Stimulated activated CD4-positive, alpha-beta T cell treated with anti-CD3 and anti-CD28 coated beads, Interleukin-2, amount 100 ng/mL, for 48 hours (primary cell): Measurements from ENCODE around the gene ITM2C.

Experiments used
- DNase-seq, 2 donors: peaks; one replicate each; pipeline ENCODE4 v3.0.0-alpha.2; 2020

The ITM2C gene

DNA sequence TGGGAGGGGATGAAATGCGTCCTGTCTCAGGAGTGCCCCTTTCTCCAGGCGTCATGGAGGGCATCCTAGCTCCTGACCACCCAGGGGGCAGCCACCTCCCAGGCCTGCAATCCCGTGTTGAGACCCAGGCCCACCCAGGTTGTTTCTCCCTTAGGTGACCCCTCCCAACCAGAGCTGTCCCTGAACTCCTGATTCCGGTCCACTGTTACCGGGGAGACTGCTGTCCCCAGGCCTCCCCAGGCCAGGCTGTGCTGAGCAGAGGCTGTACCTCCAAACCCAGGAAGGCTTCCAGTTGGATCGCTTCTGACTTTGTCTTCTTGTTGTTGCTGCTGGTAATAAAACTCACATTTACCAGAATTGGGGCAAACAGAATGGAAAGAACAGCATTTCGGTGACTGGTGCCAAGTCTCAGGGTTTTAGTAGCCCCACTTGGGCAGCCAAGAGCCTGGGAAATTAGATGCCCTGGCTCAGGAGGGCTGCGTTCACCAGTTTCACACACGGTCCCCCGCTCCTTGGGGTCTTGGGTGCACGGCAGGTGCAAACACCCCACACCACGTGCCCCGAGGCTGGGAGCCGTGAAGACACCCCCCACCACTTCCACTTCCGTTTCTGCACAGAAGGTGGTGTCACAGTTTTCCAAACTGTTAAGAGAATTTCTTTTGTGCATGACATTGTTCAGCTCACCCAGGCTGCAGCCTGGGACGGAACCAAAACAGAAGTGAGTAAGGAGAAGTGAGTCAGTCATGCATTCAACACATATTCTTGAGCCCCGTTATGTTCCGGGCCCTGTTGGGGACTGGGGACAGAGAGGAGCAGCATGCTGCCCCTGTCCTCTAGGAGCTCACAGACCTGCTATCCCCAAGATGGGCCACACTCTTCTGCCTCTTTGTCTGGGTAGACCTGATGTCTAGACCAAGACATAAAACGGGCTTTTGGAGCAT, 29.4 kb downstream of the ITM2C start:
- DNase-seq: no peak

DNA sequence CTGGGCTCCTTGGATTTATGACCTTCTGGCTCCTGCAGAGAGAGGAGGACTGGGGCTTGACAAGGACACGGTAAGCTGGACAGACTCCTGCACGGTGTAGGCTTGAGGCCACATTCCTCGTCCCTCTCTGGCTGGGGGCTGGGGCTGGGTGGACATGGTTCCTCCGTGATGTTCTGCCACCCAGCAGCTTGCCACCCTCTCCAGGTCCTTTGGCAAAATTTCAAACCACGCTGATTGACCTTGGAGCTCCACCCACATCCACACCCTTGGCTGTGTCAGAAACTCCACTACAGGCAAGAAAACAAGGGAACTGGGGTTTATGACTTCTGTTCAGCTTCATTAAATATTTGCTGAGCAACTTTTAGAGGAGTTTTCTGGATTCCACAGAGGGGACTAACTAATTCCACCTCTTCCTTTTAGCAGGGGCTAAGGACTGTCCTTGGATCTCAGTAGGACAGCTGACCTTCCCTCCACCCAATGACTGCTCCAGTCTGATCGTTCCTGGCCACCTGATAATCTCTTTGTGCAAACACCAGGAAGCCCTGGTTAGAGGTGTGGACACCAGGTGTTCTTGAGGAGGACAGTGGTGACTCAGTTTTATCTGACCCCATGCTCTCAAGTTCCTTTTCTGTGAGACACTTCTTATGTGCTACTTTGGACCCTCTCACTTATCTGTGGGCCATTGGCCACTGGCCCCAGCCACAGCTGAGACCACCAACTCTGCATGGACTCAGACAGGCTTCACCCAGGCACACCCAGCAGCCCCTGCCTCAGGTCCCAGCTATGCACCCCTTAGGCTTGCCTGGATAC, 31.0 kb downstream of the ITM2C start:
- no peak for DNase-seq

DNA sequence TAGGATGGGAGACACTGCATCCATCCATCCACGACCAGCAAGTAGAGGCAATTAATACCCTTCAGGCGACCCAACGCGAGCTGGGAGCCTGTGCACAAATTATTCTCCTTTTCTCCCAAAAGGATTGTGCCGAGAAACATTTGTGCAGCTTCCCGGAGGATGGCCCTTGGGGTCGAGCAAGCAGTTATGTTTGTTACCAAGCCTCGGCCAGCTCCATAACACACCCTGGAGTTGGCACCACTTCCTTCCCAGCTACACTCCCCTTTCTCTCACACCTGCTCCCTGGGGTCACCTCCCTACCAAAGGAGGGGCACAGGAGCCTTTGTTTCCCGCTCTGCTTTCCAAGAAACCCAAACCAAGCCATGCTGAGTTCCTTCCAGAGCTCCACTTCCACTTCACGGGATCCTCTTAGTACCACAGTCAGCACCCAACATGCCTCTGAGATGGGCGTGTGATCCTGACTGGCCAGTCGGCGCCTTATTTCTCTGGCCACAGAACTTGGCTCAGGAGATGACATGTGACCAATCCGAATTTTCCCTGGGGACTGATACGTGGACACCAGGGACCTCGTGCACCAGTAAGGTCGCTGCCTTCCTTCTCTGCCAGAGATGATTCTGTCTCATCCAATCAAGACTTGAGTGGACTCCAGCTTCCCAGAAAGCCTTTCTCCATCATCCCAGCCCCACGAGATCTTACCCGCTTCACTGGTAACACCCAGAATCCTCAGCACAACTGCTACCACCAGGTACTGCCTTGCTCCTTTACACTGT, 31.8 kb downstream of the ITM2C start:
- DNase-seq: no peak

DNA sequence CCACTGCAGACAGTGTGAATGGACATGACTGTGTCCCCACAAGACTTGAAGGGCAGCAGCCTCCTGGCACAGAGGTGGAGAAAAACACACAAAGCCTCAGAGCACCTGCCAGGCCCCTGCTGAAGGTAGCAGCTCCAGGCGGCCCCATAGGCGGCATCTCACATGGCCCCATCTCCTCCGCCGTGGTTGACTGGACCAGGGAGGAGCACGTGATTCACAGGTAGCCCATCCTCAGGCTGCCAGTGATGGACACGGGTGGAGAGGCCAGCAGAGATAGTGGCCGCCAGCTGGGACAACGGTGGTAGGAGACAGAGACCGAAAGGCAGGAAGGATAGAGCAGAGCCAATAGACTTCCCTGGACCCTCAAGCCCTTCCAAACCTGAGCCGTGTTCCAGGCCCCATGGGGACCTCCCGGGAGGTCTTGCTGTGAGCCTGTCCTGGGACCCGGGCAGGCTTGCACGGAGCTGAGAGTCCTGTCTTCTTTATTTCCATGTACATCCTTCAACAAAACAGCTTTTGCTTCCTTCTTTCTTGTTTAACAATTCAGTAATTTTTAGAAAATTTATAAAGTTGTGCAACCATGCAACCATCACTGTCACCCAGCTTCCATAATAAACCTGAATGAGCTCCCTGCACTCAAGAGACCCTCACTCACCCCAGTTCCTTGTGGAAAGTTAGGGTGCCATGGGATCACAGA, 33.4 kb downstream of the ITM2C start:
- no peak for DNase-seq

DNA sequence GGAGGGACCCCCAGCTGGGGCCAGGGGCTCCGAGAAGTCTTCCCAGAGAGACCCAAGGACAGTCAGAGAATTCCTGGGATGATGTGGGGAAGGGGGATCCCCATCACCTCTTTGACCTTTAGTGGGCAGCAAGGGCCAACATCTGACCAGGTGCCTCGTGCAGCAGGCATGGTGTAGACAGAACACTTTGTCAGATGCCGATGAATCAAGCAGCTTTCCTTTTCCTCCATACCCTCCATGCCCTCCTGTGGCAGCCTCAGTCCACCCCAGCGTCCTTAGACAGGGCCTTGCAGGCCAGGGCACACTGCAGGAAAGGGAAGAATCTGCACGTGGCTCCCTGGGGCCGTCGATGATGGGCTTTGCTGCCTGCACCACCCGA, 34.0 kb downstream of the ITM2C start:
- DNase-seq: no peak

DNA sequence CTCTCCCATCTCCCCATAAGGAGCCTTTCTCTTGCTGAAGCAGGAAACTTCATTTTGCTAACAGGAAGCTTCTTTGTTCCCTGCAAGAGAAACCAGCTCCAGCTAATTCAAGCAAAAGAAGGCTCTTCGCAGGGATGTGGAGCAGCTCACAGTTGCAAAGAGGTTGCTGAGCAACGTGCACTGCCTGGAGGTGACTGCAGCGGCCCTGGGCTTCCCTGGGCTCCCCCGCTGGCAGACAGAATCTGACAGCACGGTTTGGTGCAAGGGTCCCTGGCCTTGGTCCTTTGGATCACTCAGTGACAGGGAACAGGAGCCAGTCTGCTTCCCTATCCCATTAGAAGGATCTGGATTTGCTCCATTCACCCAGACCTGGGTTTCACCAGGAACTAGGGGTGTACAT, 34.5 kb downstream of the ITM2C start:
- no peak for DNase-seq

DNA sequence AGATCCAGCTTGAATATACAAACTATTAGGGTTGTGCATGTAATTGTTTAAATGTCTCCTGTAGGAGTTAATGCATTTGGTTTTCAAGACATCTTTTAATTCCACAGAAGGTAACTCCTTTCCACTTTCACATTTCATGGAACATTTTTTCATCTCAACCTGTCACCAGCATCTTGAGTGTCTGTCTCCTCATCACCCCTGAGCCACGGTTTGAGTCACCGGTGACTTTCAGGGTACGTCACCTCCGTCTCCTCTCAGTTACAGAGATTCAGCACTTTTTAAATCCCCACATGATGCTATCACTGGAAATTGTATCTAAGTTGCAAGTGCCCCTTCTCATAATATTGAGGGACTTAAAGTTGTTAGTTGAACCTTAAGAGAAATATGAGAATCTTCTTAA, 35.0 kb downstream of the ITM2C start:
- peak in 1 of 2 donors; percentile 49 for DNase-seq

DNA sequence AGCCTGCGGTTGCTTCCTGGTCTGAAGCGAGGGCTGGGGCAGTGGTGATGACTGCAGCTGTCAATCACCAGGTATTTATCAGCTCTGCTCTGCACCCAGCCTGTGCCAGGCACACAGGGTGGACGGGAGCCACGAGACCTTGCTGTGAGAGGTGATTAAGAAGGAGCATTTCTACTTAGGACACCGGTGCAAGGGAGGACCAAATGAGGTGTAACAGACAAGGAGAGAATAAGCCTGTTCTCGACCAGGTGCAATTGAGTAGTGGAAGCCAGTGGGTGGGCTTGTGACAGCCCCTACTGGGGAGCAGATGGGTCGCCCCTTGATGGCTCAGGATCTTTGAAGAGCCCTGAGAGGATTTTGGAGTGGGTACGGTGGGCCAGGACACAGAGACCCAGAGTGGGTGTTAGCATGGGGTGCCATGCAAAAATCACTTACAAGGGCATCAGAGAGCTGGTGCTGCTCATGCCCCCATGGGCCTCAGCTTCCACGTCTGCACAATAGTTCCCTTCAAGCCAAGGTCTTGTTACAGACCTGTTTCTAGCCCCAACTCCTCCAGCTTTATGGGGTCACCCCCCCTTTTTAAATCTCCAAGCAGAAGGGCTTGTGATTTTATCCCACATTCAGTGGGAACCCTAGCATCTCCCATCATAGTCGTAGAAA, 35.7 kb downstream of the ITM2C start:
- DNase-seq: no peak

DNA sequence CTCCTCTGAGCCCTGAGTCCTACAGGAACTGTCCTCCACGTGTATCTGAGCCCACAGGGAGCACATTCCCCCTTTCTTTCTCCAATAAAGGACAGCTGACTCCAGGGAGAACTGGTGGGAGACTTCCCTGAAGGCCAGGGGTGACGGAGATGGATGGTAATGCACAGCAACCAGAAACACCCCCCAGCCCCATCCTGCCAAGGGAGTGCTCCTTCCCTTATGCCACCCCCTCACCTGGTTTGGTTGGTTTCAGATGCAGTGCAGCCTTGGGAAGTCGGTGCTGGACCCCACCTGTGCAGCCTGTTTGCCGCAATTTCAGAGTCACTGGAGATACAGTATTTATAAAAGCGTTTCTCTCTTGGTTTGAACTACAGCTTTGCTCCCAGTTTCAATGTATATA, 36.3 kb downstream of the ITM2C start:
- DNase-seq: no peak

DNA sequence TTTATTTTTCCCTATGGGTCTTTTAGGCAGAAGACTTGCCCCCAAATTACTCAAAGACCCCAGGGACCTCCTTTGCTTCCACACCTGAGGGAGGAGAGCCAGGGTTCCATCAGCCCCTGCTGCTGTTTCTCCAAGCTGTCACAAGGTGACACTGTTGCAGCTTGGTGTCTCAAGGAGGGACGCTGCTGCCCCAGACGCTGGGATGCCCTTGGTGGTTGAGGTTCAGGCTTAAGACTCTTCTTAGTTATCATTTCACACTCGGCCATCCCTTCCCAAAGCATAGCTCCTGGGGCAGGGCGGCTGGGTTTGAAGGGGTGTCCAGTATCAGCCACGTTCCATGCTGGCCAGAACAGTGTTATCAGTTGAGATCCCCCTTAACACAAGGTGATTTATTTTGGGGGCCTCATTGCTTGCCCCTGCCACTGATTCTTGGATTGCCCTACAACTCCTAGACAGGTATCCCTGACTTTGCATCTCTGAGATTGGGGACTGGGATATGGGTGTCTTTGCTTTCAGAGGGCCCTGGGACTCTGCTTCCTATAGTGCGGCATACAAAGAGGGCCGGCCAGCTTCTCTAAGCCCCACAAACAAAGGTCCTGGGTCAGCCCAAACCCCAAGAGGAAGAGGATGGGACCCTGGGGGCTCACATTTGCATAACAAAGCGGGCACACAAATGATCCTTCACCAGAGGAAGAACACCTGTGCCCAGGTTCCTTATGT, 37.6 kb downstream of the ITM2C start:
- DNase-seq: peak; percentile 53 to 60

DNA sequence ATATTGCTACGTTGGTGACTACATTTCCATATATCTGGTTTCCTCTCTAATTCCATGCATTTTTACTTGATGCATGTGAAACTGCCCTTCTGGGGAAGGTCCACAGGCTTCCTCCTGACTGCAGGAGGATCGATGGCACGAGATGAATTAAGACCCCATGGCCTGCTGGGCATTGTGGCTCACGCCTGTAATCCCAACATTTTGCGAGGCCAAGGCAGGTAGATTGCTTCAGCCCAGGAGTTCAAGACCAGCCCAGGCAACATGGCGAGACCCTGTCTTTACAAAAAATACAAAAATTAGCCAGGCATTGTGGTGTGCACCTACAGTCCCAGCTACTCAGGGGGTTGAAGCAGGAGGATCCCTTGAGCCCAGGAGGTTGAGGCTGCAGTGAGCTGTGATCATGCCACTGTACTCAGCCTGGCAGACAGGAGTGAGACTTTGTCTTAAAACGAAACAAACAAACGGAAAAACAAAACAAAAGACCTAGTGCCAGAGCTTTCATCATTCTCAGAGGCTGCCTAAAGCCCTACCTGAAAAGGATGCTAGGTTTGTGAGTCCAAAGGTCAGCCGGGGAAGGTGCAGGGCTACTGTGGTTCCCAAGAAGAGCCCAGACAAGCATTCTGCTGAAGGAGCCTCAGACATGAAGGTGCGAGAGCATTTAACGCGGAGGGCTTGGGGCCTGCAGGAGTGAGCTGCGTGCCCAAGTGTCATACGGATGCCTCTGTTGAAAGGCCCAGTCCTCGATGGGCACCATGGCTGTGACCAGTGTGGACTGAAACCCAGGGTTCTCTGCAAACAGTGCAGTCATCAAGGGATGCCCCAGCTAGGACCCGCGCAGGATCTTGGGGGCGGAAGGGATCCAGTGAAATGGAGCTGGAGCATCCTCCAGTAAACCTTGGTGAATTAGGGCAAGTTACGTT, 38.7 kb downstream of the ITM2C start:
- no peak for DNase-seq

DNA sequence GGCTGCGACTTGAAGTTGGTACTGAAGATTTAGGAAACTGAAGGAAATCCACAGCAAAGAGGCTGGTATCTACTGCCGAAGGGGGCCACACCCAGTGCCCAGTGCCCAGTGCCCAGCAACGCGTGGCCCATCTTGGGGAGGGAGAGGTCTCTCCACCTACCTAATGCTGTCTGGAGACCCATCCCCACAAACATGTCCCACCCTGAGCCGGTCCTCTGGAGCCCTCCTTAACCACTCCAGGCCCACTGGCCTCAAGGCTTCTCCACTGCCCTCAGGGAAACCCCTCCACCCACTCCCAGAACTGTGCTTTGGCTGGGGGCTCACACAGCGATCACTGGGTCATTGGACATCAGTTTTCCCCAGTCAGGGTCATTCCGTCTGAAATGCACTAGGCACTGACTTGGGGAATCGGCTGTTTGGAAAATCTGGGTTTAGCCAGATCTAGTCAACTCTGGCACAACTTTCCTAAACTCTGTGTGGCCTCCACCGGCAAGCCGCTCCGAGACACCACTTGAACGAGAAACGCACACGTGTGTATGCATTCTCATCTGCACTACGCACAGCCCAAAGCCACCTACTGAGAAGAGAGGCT, 40.2 kb downstream of the ITM2C start:
- DNase-seq: no peak

DNA sequence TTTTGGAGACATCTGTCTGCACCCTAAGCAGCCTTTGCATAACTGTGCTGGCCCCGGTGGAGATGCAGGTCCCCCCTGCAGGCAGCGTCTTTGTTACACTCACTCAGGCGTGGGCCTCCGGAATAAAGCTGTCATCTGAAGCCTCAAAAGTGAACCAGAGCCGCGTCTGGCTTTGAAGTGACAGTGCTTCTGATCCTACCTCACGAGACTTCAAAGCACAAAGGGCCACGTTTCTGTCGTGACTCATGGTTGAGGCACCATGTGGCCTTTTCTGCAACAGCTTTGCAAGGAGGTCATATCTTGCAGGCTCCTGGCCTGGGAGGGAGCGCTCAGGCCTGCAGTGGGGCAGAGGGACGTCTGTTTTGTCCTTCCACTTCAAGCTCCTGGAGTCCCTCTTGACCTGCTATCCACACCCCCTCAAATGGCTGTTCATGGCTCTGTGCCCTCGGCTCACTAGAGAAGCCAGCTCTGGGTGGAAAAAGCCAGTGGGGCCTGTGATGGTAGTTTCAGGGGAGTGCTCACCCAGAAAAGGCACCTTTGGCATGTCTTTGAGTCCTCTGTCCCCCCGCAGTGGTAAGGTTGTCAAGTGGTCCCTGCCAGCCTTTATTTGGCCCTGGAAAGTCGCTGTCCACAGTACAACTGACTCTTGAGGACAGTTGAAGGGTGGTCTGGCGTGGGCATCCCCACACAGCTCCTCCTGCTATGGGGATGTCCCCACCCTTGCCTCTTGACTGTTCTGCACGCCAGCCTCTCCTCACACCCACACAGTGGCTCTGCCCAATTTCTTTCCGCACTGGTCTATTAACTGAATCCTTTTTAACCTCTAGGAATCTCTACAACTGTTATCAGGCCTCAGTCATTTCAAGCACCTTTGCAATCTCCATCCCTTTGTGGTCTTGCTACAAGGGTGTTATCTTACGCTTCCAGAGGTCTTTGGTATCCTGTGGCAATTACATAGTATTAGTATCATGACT, 41.0 kb downstream of the ITM2C start:
- DNase-seq: peak; percentile 73 to 75

DNA sequence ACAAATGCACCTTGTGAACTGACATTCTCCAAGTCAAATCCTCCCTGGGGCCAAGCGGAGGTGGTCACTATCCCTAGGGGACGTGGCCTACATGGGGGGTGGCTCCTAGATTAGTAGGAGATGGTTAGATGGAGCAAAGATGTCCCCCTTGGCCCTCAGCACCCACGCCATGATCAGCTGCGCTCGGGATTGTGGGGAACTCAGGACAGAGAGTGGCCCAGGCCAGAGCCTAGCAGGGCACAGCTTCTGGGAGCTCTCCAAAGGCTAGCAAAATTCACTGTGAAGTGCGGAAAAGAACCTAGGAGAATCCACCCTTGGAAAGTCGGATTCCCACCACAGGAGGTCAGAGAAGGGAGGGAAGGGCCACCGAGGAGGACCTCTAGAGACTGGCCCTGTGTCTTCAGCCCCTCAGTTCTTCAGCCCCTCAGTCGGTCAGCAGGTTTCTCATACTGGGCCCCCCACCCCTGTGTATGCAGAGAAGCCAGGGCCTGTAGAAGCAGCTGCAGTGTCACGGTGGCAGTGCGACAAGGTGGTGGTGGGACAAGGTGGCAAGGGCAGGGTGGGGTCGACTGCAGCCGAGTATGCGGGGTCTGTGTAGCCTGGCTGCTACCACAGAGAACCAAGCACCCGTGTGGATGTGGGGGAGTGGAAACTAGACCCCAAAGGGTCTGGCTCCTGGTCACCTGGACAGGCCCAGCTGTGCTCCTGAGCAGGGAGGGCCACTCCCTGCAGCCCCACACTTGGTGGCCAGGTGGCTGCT, 41.9 kb downstream of the ITM2C start:
- DNase-seq: no peak

DNA sequence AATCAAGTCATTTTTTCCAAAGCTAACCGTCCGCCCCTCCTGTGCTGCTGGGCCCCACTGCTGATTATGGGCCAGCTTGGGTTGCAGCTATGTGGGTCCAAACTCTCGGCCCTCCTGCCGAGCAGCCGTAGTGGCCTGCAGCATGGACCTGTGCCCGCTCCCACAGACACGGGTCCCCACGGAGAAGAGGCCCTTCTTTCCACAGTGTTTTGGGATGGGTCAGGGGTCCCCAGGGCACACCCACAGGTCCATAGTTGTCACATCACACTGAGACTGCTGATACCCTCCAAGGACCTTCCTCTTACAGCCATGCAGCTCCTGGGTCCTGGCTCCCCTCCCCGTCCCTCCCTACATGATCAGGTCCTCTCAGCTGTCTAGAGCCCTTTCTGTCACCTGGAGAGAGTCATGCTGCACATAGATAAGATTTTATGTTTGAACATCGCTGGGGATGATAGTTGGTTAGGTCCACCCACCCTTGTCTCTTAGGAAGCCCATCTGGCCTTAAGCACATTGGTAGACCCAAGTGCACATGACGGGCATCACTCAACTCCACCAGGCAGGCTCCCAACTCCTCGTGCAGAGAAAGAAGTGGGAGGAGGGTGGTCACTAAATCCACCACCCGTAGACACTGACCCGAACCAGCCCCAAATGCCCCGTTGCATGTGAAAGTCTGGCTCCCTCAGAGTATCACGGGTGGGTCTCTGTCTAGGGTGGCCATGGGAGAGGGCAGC, 42.8 kb downstream of the ITM2C start:
- no peak for DNase-seq

DNA sequence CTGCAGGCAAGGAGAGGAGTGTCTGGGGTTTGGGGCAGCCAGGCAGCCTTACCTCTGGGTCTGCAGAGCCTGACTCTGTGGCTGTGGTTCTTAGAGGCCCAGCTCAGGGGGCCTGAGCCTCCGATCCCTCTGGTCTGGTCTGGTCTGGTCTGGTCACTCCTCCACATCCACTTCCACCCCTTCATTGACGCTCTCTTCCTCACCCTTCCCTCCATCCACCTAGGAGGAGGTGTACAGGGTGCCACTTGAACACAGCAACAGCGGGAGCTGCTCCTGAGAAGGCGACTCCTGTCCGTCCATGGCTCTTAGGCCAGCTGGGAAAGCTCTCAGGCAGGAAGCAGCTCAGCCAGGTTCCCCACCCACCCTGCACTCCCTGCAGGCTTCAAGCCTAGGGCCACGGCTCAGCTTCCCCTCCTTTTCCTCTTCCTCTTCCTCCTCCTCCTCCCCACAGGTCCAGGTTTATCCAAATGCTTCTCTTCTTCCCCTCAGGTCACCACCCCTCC, 43.4 kb downstream of the ITM2C start:
- DNase-seq: no peak
